ENCODE measurements around the gene CHTOP.
"Not testable (repeated sequence)": the region's sequence is repeated elsewhere in the genome, so short reads cannot be mapped to it uniquely, and the experiment has no call there.

Gene CHTOP

GRCh38 chr1:153663211-153663610, 29.3 kb downstream of the CHTOP start:
- no peak for FAIRE-seq

- FAIRE-seq: no peak
These were observed 33.6 kb downstream of the CHTOP start for GRCh38 chr1:153667439-153667838.

GRCh38 chr1:153668672-153669071, 34.8 kb downstream of the CHTOP start:
- FAIRE-seq: not testable (repeated sequence)

GRCh38 chr1:153669606-153670005, 35.7 kb downstream of the CHTOP start:
- FAIRE-seq: no peak

GRCh38 chr1:153670257-153670858, 36.5 kb downstream of the CHTOP start:
- no peak for FAIRE-seq

GRCh38 chr1:153670859-153671627, 37.2 kb downstream of the CHTOP start, which contains the start of gene ILF2:
Gene ILF2 (minus strand): TSS chr1:153670993. CDS start chr1:153670922, 71 bp downstream.
- peak; percentile 100 for FAIRE-seq

GRCh38 chr1:153671628-153672353, 37.9 kb downstream of the CHTOP start:
- not testable (repeated sequence) for FAIRE-seq

- no peak for FAIRE-seq
These were observed 39.6 kb downstream of the CHTOP start for GRCh38 chr1:153673511-153673910.

GRCh38 chr1:153677718-153678518, 44.1 kb downstream of the CHTOP start:
- FAIRE-seq: peak; percentile 60

GRCh38 chr1:153678519-153679336, 44.9 kb downstream of the CHTOP start, which contains the start of gene NPR1:
Gene NPR1 (plus strand): TSS chr1:153678688. CDS start chr1:153679109, 421 bp downstream.
- FAIRE-seq: no peak

GRCh38 chr1:153679337-153680119, 45.7 kb downstream of the CHTOP start:
- FAIRE-seq: no peak

- no peak for FAIRE-seq
These were observed 46.2 kb downstream of the CHTOP start for GRCh38 chr1:153680120-153680403.

- no peak for FAIRE-seq
These were observed 48.9 kb downstream of the CHTOP start for GRCh38 chr1:153682730-153683129.

- no peak for FAIRE-seq
These were observed 50.0 kb downstream of the CHTOP start for GRCh38 chr1:153683854-153684253.

GRCh38 chr1:153684892-153685291, 51.0 kb downstream of the CHTOP start:
- FAIRE-seq: no peak

GRCh38 chr1:153685544-153686340, 51.9 kb downstream of the CHTOP start:
- FAIRE-seq: no peak

- no peak for FAIRE-seq
These were observed 53.7 kb downstream of the CHTOP start for GRCh38 chr1:153687346-153688125.

GRCh38 chr1:153688276-153688675, 54.4 kb downstream of the CHTOP start:
- FAIRE-seq: no peak

- FAIRE-seq: no peak
These were observed 55.0 kb downstream of the CHTOP start for GRCh38 chr1:153688736-153689328.

Measured in TTC549 (cell line).